Cardiac fibroblast (primary cell): ENCODE results near the gene ANGPTL1.
A peak's percentile ranks its signal among the peaks of the same experiment; 100 is the strongest.

Source experiments
- DNase-seq, 2 donors: peaks; one replicate each; pipeline versions ENCODE4 v3.0.0 to v3.0.0-alpha.2; 2010; ENCODE audit warnings: low read depth in 2 of 2
- H3K4me3 ChIP-seq, 2 donors: replicated peaks in 1 of 2; 1 replicate in 1 of 2; 2 replicates in 1 of 2; pipeline ENCODE4 v1.5.1; 2011; ENCODE audit warnings: low read depth in 2 of 2, low read length in 2 of 2, mild to moderate bottlenecking in 2 of 2, moderate library complexity in 1 of 2
- TF ChIP-seq, protein P1 (sequence below): IDR thresholded peaks from one replicate; pipeline ENCODE4 v1.5.1; 2011; ENCODE audit warnings: low read depth, mild to moderate bottlenecking, low read length, inconsistent platforms

The ANGPTL1 gene

DNA sequence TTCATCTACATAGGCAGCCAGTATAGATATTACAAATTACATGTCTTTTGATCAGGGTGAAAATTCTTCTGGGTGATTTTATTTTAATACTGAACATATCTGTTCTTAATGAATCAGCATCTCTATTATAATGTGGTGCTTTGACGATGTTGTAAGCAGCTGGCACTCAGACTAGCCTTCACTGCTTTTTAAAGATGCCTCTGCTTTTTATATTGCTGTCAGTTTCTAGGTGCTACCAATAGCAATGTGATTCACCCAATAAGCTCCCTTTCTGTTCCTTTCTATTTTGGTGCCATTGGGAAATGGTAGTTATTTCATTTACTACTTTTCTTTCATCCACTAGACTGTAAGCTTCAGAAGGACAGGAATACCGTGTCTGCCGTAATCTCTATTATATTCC lies 11.1 kb upstream of the ANGPTL1 start:
- TF ChIP-seq, protein P1, sequence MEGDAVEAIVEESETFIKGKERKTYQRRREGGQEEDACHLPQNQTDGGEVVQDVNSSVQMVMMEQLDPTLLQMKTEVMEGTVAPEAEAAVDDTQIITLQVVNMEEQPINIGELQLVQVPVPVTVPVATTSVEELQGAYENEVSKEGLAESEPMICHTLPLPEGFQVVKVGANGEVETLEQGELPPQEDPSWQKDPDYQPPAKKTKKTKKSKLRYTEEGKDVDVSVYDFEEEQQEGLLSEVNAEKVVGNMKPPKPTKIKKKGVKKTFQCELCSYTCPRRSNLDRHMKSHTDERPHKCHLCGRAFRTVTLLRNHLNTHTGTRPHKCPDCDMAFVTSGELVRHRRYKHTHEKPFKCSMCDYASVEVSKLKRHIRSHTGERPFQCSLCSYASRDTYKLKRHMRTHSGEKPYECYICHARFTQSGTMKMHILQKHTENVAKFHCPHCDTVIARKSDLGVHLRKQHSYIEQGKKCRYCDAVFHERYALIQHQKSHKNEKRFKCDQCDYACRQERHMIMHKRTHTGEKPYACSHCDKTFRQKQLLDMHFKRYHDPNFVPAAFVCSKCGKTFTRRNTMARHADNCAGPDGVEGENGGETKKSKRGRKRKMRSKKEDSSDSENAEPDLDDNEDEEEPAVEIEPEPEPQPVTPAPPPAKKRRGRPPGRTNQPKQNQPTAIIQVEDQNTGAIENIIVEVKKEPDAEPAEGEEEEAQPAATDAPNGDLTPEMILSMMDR = no peak
- DNase-seq = no peak
- no peak overlapping the region for H3K4me3 ChIP-seq

DNA sequence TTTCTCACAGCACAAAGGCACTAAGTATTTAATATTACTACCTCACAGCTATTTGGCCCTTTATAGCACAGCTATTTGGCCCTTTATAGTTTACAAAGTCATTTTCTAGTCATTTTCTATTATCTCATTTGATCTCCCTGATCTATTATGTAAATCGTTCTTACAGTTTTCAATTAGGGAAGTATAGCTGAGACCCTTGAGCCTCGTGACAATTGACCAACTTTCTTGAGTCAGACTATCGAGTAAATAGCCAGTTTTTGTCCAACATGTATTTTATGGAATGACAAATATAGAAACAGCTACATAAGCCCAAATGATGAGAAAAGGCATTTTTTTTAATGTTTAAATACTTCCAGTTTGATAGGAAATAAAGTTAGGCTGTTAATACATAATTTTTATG lies 7.0 kb upstream of the ANGPTL1 start:
- TF ChIP-seq, protein P1 = no peak
- H3K4me3 ChIP-seq = no peak overlapping the region
- no peak for DNase-seq

DNA sequence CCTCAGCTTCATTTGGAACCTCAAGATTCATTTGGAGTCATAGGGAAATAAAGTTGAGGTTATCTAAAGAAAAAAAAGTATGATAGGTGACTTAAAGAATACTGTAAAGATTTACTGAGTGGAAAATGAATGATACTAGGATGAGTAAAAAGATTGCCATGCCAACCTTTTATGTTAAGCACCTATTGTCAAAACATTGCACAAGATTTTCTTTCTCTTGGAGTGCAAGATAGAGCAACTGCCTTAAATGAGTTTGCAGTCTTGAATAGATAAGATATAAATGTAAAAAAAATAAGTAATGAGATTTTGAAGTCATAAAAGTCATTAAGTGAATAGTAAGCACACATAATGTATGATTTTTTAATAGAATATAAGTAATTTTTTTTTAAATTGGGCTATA lies 5.1 kb upstream of the ANGPTL1 start:
- no peak for DNase-seq
- H3K4me3 ChIP-seq = no peak overlapping the region
- TF ChIP-seq, protein P1 = no peak

DNA sequence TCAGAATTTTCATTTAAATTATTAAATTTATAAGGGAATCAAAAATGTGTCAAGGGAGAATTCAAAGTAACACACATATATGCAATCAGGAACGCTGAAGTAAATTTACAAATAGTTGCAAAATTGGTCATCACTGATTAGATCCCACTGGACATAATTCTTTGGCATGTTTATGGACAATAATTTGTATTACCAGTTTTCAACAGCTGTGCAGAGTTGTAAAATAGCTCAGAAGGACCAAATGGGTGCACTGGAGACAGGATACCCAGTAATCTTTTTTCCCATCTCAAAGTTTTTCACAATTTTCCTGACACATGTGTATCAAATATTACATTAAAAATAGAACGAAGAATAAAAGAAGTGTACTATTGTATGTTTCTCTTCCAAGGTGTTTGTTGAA lies 4.1 kb upstream of the ANGPTL1 start:
- TF ChIP-seq, protein P1 = no peak
- no peak overlapping the region for H3K4me3 ChIP-seq
- no peak for DNase-seq

DNA sequence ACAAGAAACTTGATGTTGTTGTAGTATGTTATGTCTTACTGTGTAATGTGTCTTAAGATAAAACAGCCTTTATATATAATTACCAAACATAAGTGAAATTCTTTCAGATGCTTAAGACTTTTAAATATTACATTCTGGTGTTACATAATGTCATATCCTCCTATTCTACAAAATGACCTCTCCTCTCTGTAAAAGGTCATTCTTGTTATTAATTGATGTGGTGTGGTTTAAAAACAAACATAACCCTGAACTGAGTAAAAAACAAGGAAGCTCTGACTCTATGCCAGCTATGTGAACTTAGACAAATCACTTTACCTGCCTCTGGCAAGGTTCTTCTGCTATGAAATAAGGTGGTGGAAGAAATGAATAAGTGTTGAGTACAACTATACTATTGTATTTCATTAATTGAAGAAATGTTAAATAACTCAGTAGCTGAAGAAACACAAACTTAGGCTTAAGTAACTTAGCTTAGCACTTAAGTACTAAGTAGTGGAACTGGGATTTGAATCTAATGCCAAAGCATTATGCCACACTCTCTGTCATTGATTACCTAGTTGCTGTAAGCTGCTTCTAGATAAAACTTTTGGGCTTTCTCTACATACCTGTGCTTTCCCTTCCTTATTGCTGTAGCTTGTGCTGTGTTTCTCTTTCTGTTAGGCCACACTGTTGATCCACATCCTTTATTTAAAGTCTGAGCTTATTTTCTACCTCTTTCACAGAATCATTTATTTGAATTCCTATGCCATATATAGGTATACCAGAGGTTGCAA lies 859 bp upstream of the ANGPTL1 start:
- TF ChIP-seq, protein P1 = no peak
- peak in 1 of 2 donors; percentile 4 for DNase-seq
- no peak overlapping the region for H3K4me3 ChIP-seq

DNA sequence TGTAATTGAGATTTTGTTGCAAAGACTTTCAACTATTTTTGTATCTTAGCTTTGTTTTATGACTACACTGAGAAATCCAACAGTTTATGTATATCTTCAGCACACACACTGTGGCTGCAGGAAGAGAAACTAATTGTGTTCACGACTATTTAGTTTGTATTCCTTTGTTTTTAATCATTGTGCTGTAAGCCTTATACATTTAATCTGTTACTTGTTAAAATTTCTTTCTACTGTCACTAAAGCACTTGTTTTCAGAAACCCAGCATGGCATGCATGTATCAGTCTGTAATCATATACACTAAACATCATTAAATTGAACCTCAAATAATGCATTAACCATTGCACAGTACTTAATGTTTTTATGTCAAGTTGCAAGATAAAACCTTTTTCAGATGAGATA lies 656 bp downstream of the ANGPTL1 start:
- H3K4me3 ChIP-seq = no peak overlapping the region
- DNase-seq = no peak
- TF ChIP-seq, protein P1 = no peak
